ENCODE data around the gene POP4. TPM values are rescaled to one million over a fixed set of nuclear protein-coding genes. Genes with fewer than 3 reads are reported as not detected.

Gene POP4
- total and polyA plus RNA-seq, 9 of the 15 experiments (the other 6 are each of a cell fraction or from before 2014, with no cell fraction given), result 42.1 to 128 (median 99.0) TPM

DNA sequence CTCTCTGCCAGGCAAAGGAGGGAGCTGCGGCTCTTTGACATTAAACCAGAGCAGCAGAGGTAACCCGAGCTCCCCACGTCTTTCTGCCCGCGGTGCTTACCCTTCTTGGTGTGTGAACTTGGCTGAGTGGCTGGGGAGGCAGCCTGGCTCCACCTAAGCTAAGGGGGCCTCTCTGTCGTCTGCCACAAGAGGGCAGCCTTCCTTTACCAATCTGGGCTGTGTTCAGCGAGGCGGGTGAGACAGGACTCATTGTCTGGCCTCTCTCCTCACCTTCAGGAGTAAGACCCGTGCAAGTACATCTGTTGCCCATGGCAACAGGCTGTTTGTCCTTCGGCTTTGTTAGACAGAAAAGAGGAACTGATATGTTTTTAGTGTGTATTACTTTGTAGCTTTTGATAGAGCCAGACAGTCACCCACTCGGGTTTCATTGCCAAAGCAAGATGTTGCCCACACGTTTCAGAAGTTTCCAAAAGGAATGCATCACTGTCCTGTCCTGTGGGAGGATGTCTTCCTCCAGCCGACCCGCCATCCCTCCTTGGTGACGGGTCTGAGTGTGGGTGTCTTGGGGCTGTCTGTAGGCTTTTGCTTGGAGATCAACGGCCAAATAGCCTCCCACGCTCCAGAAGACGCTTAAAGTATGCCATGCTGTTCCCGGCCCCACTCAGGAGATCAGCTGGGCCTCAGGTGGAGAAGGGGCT lies 4.6 kb downstream of the POP4 start:
- no TSS peak for BruUV-seq (replicated peaks)
- Histone ChIP-seq H3K4me1 (replicated peaks in 1 of 2; ENCODE audit: control insufficient read depth in 2 of 2, insufficient read depth in 2 of 2, low read length in 2 of 2) (peaks cover 0 to 10% of the 10 kb centered on the region in 2 experiments; a peak in 2 of 5 replicates), H3K9ac (ENCODE audit: insufficient read depth in 1 of 2, low read depth in 2 of 2, low read length in 2 of 2) (peak overlapping the region in 1 of 2 experiments; percentile 54; a peak in 2 of 4 replicates), H3K4me3 (no peak overlapping the region), H3K79me2 (ENCODE audit: control insufficient read depth, insufficient read depth, low read length) (peaks cover 17% of the 10 kb centered on the region), H3K4me2 (ENCODE audit: insufficient read depth, low read length) (no peak overlapping the region), H3K27ac (ENCODE audit: extremely low read depth, low read depth, low read length) (no peak overlapping the region), H3K36me3 (ENCODE audit: control insufficient read depth, insufficient read depth, low read length) (peaks cover 68% of the 10 kb centered on the region), H2AFZ (ENCODE audit: low read depth, low read length) (no peak overlapping the region), H3K27me3 (ENCODE audit: control insufficient read depth in 2 of 2, insufficient read depth in 2 of 2, low read length in 2 of 2) (no peaks in the 10 kb centered on the region), H3K9me3 (replicated peaks; ENCODE audit: control insufficient read depth, insufficient read depth, low read depth, low read length) (no peaks in the 10 kb centered on the region), H3K9me1 (ENCODE audit: control insufficient read depth, insufficient read depth, low read length) (peaks cover 4% of the 10 kb centered on the region), H4K20me1 (replicated peaks; ENCODE audit: control insufficient read depth, insufficient read depth, low read length) (0 out of 2 replicates have a peak, but pooled peaks cover 3% of the 10 kb centered on the region)
- peak; percentile 95 for FAIRE-seq
- peak; percentile 69 to 88 (median 78) for DNase-seq (ENCODE audit: extremely low read depth in 1 of 4, low spot score in 3 of 4)
- ChIA-PET CTCF (ENCODE audit: low intra/inter-chr PET ratio) (interaction anchor here (0.7 to 4.3 kb wide), 3 partner anchors 78 to 105 kb away, joined by 3 to 40 read pairs (median 10); no protein-coding TSS in a partner anchor), POLR2A (interaction anchor here (0.6 to 1.5 kb wide), 5 partner anchors 27 to 447 kb away, joined by 3 read pairs; no protein-coding TSS in a partner anchor)
- intact Hi-C loops (cut with micrococcal nuclease), result loop anchor here (1.0 kb wide), 3 partner anchors 55 to 106 kb away; partner anchors contain the start of gene PLEKHF1
- in situ Hi-C loops (cut with MboI), result no loop called here
- peak; percentile 92 for ATAC-seq
- WGBS (ENCODE audit: insufficient coverage, low coverage, missing lambda C conversion rate), result 45% methylated on average over 19 of the region's 19 CpGs
- TF ChIP-seq LARP7 (IDR thresholded peaks at IDR 0.05) (no peak), SRSF3 (IDR thresholded peaks at IDR 0.05; ENCODE audit: insufficient read depth, low read length) (no peak), ADNP (tag; IDR thresholded peaks at IDR 0.05) (no peak), ARID2 (IDR thresholded peaks at IDR 0.05) (peak; percentile 92), YBX1 (IDR thresholded peaks at IDR 0.05) (no peak), SMAD4 (CRISPR knock-in tag; conservative IDR thresholded peaks at IDR 0.05) (peak; percentile 73), ZNF24 (IDR thresholded peaks at IDR 0.05) (0 out of 2 replicates have a peak, but pooled peaks have one; percentile 52), ZNF444 (CRISPR knock-in tag; IDR thresholded peaks at IDR 0.05) (no peak), ZNF77 (CRISPR knock-in tag; IDR thresholded peaks at IDR 0.05) (no peak), C11orf30 (IDR thresholded peaks at IDR 0.05; ENCODE audit: low read depth) (no peak), ARHGAP35 (IDR thresholded peaks at IDR 0.05; ENCODE audit: partially characterized antibody) (no peak)
- TF ChIP-seq, protein P1, sequence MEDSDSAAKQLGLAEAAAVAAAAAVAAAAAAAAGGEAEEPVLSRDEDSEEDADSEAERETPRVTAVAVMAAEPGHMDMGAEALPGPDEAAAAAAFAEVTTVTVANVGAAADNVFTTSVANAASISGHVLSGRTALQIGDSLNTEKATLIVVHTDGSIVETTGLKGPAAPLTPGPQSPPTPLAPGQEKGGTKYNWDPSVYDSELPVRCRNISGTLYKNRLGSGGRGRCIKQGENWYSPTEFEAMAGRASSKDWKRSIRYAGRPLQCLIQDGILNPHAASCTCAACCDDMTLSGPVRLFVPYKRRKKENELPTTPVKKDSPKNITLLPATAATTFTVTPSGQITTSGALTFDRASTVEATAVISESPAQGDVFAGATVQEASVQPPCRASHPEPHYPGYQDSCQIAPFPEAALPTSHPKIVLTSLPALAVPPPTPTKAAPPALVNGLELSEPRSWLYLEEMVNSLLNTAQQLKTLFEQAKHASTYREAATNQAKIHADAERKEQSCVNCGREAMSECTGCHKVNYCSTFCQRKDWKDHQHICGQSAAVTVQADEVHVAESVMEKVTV (CRISPR knock-in tag; IDR thresholded peaks at IDR 0.05), result peak; percentile 96
- TF ChIP-seq, protein P2, sequence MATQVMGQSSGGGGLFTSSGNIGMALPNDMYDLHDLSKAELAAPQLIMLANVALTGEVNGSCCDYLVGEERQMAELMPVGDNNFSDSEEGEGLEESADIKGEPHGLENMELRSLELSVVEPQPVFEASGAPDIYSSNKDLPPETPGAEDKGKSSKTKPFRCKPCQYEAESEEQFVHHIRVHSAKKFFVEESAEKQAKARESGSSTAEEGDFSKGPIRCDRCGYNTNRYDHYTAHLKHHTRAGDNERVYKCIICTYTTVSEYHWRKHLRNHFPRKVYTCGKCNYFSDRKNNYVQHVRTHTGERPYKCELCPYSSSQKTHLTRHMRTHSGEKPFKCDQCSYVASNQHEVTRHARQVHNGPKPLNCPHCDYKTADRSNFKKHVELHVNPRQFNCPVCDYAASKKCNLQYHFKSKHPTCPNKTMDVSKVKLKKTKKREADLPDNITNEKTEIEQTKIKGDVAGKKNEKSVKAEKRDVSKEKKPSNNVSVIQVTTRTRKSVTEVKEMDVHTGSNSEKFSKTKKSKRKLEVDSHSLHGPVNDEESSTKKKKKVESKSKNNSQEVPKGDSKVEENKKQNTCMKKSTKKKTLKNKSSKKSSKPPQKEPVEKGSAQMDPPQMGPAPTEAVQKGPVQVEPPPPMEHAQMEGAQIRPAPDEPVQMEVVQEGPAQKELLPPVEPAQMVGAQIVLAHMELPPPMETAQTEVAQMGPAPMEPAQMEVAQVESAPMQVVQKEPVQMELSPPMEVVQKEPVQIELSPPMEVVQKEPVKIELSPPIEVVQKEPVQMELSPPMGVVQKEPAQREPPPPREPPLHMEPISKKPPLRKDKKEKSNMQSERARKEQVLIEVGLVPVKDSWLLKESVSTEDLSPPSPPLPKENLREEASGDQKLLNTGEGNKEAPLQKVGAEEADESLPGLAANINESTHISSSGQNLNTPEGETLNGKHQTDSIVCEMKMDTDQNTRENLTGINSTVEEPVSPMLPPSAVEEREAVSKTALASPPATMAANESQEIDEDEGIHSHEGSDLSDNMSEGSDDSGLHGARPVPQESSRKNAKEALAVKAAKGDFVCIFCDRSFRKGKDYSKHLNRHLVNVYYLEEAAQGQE (IDR thresholded peaks at IDR 0.05; ENCODE audit: borderline replicate concordance), result peak; percentile 95
- TF ChIP-seq, protein P2 (CRISPR knock-in tag; IDR thresholded peaks at IDR 0.05; ENCODE audit: low read depth), result no peak

Measured in K562 (cell line).